ENCODE results near the gene CDH4. TPM values are rescaled to one million over a fixed set of nuclear protein-coding genes. Genes with fewer than 3 reads are reported as not detected.

CDH4 gene
- total RNA-seq, 2 donors from 2014 or later: 0.07 to 0.94 TPM

DNA sequence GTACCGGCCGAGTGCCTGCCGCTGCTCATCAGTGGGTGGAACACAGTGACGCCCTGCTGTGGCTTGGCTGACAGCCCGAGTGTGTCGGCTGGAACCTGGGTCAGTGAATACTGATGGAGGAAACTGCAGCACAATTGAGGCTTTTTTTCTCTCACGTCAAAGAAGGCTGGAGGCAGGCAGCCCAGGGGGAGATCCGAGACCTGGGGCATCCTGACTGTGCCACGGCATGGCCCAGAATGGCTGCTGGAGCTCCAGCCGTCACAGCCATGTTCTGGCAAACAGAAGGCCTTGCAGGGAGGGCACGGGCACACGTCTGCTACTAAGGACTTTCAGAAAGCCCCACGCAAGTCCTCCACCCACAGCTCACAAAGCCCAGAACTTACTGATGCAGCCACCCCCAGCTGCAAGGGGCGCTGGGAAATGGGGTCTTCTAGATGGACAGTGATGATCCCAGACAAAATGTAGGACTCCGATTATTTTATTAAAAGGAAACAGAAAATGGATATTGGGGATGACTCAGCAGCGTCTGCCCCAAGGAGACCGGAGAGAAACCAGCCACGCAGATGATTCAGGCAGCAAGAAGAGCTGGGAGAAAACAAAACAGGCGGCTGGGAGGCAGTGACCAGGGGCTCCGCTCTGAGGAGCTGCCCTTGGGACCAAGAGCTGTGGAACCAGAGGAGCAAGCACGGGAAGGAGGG, 673.6 kb downstream of the CDH4 start:
- DNase-seq (ENCODE audit: low spot score): no peak
- H3K4me1 ChIP-seq: no peaks in the 10 kb centered on the region

DNA sequence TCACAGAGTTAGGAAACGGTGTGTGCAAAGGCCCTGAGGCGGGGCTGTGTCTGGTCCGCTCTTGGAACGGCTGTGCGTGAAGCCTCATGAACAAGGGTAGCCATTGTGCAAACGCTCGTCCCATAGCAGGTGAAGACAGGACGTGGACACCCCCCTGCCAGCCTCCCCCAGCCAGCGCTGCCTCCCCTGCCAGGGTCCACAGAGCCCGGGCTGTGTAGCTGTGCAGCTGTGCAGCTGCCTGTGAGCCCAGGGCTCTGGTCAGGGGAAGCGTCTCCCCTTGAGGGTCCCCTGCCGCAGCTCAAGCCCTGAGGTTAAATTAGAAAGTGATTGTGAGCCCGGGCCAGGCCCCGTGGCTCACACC, 674.2 kb downstream of the CDH4 start:
- DNase-seq (ENCODE audit: low spot score): no peak
- no peaks in the 10 kb centered on the region for H3K27me3 ChIP-seq
- no peaks in the 10 kb centered on the region for H3K4me1 ChIP-seq
- no peak overlapping the region for H3K4me3 ChIP-seq
- TF ChIP-seq, protein P1, sequence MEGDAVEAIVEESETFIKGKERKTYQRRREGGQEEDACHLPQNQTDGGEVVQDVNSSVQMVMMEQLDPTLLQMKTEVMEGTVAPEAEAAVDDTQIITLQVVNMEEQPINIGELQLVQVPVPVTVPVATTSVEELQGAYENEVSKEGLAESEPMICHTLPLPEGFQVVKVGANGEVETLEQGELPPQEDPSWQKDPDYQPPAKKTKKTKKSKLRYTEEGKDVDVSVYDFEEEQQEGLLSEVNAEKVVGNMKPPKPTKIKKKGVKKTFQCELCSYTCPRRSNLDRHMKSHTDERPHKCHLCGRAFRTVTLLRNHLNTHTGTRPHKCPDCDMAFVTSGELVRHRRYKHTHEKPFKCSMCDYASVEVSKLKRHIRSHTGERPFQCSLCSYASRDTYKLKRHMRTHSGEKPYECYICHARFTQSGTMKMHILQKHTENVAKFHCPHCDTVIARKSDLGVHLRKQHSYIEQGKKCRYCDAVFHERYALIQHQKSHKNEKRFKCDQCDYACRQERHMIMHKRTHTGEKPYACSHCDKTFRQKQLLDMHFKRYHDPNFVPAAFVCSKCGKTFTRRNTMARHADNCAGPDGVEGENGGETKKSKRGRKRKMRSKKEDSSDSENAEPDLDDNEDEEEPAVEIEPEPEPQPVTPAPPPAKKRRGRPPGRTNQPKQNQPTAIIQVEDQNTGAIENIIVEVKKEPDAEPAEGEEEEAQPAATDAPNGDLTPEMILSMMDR (IDR thresholded peaks at IDR 0.05): no peak
- no peak overlapping the region for H3K27ac ChIP-seq
- H3K36me3 ChIP-seq: no peaks in the 10 kb centered on the region
- H3K9me3 ChIP-seq: no peaks in the 10 kb centered on the region

More for the DNA sequence above, 673.6 kb downstream of the CDH4 start:
- Histone ChIP-seq H3K4me3 (no peak overlapping the region), H3K36me3 (no peaks in the 10 kb centered on the region), H3K27me3 (no peaks in the 10 kb centered on the region), H3K27ac (no peak overlapping the region), H3K9me3 (no peaks in the 10 kb centered on the region)
- TF ChIP-seq, protein P1 (IDR thresholded peaks at IDR 0.05): no peak

DNA sequence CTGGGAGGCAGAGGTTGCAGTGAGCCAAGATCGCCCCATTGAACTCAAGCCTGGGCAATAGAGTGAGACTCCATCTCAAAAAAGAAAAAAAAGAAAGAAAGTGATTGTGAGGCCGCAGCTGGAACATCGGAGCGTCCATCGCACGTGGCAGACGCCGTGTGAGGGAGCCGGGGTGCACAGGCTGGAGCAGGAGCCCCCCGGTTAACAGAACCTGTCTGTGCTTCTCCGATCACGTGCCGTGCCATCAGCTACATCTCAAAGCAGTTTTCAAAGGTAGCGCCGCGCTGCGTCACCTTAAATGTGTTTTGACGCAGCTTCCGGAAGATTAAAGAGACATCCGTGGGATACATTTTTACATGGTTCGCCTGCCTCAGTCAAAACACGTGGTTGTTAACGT, 674.7 kb downstream of the CDH4 start:
- no peak for DNase-seq (ENCODE audit: low spot score)
- Histone ChIP-seq H3K9me3 (no peaks in the 10 kb centered on the region), H3K27ac (no peak overlapping the region), H3K36me3 (no peaks in the 10 kb centered on the region), H3K27me3 (no peaks in the 10 kb centered on the region), H3K4me1 (no peaks in the 10 kb centered on the region), H3K4me3 (no peak overlapping the region)
- TF ChIP-seq, protein P1 (IDR thresholded peaks at IDR 0.05): no peak

DNA sequence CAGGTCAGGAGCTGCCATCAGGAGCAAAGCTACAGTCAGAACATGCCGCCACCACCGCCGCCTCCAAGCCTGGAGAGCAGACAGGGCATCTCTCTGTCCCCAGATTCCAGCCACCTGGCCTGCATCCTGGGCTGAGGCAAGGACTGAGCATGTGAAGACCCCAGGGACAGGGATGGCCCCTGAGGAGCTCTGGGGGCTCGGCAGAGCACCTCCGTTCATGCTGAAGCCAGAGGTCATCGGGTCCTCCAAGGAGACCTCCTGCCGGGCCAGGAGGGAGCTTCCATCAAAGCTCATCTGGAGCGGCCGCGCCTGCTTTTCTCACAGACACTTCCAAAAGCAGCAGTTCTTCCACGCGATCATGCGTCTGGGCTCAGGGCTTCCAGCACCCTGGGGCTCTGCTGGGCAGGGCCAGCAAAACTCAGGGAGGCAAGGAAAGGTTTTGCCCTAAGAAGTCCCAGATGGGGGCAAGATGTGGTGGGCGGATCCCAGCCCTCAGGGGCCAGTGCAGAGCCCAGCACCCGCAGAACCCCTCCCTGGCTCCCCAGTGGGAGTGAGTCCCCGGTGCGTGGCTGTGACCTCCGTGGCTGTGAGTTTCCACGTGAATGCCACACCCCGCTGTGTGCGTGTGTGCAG, 675.2 kb downstream of the CDH4 start:
- no peaks in the 10 kb centered on the region for H3K36me3 ChIP-seq
- H3K4me1 ChIP-seq: no peaks in the 10 kb centered on the region
- TF ChIP-seq, protein P1 (IDR thresholded peaks at IDR 0.05): no peak
- no peaks in the 10 kb centered on the region for H3K9me3 ChIP-seq
- no peaks in the 10 kb centered on the region for H3K27me3 ChIP-seq
- H3K4me3 ChIP-seq: no peak overlapping the region
- no peak for DNase-seq (ENCODE audit: low spot score)
- H3K27ac ChIP-seq: no peak overlapping the region

DNA sequence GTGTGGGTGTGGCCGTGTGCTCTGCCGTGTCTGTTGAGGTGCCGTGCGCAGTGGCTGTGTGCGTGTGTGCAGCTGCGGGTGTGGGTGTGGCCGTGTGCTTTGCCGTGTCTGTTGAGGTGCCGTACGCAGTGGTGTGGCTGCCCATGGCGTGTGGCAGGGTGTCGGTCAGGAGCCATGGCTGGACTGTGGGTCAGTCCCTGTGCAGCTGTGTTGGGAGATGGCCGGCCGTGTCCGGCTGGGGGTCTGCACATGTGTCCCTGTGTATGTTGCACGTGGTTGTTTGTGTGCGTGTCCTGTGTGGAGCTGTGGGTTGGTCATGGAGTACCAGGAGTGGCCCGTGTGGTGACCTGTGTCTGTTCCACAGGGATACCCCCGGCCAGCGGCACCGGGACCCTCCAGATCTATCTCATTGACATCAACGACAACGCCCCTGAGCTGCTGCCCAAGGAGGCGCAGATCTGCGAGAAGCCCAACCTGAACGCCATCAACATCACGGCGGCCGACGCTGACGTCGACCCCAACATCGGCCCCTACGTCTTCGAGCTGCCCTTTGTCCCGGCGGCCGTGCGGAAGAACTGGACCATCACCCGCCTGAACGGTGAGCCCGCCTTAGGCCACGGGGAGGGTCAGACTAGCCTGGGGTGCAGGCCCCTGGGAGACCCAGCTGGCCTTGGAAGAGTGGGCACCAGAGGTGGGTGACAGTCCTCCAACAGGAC, 675.9 kb downstream of the CDH4 start:
- Histone ChIP-seq H3K4me3 (no peak overlapping the region), H3K27ac (no peak overlapping the region), H3K4me1 (no peaks in the 10 kb centered on the region), H3K36me3 (no peaks in the 10 kb centered on the region), H3K9me3 (no peaks in the 10 kb centered on the region), H3K27me3 (no peaks in the 10 kb centered on the region)
- DNase-seq (ENCODE audit: low spot score): no peak
- TF ChIP-seq, protein P1 (IDR thresholded peaks at IDR 0.05): no peak
